ENCODE measurements around the gene MPPED2.
A peak's percentile ranks its signal among the peaks of the same experiment; 100 is the strongest.

MPPED2 gene

GRCh38 chr11:30392221-30392784 is 193.8 kb downstream of the MPPED2 start:
- DNase-seq (ENCODE audit: low read depth): no peak
- no peak overlapping the region for H3K4me3 ChIP-seq (ENCODE audit: low read depth, low read length)

- no peak overlapping the region for H3K4me3 ChIP-seq (ENCODE audit: low read depth, low read length)
- DNase-seq (ENCODE audit: low read depth): no peak
Observed at GRCh38 chr11:30388957-30389356, 197.2 kb downstream of the MPPED2 start.

DNA sequence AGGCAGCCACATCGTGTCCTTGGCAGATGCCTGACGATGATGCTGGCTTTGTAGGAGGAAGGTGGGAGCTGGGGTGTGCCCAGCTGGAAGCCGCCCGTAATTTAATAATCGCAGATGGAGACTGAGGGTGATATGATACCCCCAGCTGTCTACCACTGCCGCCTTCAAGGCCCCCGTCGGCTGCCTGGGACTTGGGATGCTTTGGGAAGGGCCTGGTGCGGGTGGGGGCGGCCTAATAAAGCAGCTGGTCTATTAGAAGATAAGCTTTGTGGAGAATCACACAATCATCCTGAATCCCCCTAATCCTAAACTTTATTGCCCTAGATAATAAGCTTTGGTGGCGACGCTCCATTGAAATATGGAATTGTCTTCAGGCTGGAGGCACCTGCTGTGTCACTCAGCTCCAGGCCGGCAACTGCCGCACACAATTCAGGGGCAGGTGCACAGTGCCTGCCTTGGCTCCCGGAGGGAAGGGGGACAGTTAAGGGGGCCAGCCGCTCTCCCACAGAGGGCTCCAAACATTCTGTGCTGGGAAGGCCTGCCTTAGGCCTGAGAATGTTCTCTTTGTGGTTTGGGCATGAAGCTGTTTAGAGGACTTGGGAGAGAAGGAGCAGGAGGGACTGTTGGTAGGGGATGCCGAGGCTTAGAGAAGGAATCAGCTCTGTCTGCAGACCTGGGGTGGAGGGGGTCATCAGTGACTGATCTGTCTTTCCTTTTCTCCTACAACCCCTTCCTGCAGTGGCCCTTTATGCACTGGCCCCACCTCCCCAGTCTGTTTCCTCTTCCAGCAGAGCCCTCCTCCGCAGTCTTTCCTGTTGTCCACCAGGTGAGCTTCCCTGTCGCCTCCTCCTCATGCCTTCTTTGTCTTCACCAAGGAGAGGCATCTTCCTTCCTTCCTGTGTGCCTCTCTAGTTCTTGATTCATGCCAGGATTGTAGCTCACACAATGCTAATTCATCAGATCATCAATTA is 198.0 kb downstream of the MPPED2 start:
- DNase-seq (ENCODE audit: low read depth): peak; percentile 5
- H3K4me3 ChIP-seq (ENCODE audit: low read depth, low read length): no peak overlapping the region

DNA sequence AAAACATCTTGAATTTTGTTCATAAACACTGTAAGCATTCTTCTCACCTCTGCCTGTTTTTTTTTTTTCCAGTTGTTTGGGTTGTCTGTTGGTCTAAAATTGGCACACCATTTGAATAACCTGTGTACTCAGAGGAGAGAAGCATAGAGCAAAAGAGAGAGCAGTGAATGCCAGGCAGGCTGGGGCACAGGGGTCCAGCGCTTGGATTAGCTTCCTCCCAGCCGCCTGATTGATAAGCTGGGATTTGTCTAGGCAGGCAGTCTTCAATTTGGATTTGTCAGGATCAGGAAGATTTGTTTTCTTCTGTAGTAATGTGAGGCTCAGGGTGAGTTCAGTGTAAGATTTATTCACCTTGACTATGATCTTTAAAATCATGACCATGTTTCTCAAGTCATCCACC is 204.3 kb downstream of the MPPED2 start:
- no peak for DNase-seq (ENCODE audit: low read depth)
- no peak overlapping the region for H3K4me3 ChIP-seq (ENCODE audit: low read depth, low read length)

- H3K4me3 ChIP-seq (ENCODE audit: low read depth, low read length): no peak overlapping the region
Observed at GRCh38 chr11:30380846-30381245, 205.3 kb downstream of the MPPED2 start.

DNA sequence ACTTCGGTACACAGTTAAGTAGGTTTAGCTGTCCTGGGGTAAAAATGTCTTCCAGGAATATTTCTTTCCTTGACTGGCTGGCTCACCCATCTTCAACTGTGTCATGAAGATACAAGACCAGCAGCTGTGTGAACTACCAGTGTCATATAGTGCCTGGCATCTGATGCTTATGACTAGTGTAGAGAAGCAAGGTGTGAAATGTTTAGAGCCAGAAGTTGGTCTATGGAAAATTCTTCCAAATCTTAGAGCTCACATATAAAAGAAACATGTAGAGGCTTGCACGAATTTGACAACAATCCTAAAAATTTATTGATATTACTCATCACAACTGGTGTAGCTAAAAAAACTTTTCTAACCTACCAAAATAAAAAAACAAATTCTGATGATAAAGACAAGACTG is 208.8 kb downstream of the MPPED2 start:
- no peak overlapping the region for H3K4me3 ChIP-seq (ENCODE audit: low read depth, low read length)
- DNase-seq (ENCODE audit: low read depth): no peak

More at GRCh38 chr11:30380846-30381245, 205.3 kb downstream of the MPPED2 start:
- no peak for DNase-seq (ENCODE audit: low read depth)

DNA sequence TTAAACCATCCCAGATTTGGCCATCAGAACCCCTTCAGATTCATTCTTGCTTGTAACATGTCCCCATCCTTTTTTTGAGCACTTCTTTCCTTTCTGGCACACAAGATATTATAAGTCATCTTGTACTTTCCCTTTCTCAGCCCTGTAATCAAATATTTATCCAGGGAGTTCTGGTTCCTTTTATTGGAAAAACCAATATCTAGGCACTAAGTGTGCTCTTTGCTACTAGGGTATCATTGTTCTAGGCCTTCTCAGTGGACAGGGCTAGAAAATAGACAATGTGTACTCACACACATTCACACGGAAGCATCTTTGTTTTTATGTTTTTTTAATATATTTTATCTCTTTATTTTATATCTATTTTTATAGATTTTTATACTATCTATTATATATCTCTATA is 216.0 kb downstream of the MPPED2 start:
- DNase-seq (ENCODE audit: low read depth): no peak
- no peak overlapping the region for H3K4me3 ChIP-seq (ENCODE audit: low read depth, low read length)

GRCh38 chr11:30368394-30368793 is 217.8 kb downstream of the MPPED2 start:
- H3K4me3 ChIP-seq (ENCODE audit: low read depth, low read length): no peak overlapping the region
- no peak for DNase-seq (ENCODE audit: low read depth)

DNA sequence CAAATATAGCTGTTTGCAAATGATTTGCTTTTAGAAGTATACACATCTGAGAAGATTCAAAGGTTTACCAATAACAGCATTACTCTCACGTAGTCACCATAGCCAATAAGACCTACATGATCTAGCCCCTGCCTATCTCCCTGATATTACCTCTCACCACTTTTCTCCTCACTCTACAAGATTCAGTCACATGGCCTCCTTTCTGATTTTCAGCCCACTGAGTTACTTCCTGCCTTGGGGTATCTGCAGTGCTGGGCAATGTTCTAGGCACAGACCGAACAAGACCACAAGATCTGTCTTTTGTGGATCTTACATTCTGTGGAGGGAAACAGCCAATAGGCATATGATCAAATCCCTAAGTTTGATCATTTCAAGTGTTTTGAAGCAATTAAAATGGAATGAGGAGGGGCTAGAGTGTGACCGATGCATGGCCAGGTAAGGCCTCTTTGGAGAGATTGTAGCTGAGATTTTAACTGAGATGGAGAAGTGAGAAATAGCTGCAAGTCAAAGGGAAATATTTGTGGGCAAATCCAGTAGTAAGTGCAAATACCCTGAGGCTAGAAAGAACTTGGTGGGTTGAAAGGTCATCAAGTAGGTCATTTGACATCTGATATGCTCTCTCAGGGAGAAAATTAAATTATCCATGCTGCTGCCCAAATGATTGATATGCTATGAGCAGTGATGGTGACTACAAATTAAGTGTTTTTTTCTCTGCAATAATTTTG is 220.2 kb downstream of the MPPED2 start:
- H3K4me3 ChIP-seq (ENCODE audit: low read depth, low read length): no peak overlapping the region
- DNase-seq (ENCODE audit: low read depth): no peak

DNA sequence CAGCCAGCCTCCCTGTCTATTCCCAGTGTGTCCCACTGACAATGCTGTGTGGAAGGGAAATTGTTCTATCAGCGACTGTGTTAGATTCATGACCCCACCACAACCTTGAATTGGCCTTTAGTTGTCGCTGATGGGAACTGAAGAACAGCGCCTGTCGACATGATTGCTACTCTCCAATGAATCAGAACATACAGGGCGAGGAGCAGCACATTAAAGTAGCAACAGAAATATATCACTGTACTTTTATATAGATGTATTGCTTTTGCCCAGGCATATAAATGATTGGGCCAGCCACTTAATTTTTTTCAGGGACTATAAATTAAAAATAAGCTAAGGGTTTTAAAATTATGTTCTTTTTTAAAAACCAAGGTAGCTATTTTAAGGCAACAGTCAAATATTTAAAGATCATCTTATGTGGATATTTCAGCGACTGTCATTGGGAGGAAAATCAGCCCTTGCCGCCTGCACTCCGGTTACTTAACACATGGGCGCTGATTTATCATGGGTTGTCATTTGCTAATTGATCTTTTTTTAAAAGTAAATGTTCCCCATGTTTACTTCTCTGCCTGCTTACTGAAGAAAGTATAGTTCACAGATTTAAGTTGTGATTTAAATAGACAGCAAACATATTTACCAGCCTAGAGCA is 221.2 kb downstream of the MPPED2 start:
- H3K4me3 ChIP-seq (ENCODE audit: low read depth, low read length): no peak overlapping the region
- no peak for DNase-seq (ENCODE audit: low read depth)

DNA sequence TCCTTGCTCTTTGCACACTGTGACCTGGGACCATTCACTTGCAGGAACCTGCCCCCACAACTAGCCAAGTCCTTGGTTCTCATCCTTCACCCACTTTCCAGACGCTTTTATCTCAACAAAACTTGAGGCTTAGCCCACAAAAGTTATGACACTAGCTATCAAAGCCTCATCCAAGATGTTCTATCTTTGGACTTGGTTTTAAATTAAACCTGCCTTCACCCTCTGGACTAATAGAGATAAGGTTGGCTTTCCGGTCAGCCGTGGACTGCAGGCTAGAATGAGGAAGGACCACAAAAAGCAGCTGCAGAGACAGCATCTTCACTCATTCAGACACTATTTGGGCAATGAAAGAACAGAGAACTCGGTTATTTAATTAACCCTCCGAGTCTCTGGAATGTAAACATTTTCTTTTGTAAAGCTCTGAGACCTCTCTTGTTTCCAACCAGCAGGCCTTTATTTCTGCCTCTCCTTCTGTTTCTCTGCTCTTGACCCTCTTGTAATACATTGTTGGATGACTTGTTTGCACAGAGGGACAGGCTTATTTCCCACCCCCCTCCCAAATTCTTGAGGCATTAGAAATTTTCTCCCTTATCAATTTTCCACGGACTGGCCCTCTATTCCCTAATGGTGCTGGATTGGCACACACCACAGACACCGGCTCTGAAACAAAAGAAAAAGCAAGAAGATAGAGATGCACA is 221.9 kb downstream of the MPPED2 start:
- H3K4me3 ChIP-seq (ENCODE audit: low read depth, low read length): no peak overlapping the region
- no peak for DNase-seq (ENCODE audit: low read depth)

- no peak for DNase-seq (ENCODE audit: low read depth)
- H3K4me3 ChIP-seq (ENCODE audit: low read depth, low read length): no peak overlapping the region
Observed at GRCh38 chr11:30360741-30361140, 225.4 kb downstream of the MPPED2 start.

All from skeletal muscle cell (primary cell).